ENCODE measurements around the gene UNC13B.

The UNC13B gene

DNA sequence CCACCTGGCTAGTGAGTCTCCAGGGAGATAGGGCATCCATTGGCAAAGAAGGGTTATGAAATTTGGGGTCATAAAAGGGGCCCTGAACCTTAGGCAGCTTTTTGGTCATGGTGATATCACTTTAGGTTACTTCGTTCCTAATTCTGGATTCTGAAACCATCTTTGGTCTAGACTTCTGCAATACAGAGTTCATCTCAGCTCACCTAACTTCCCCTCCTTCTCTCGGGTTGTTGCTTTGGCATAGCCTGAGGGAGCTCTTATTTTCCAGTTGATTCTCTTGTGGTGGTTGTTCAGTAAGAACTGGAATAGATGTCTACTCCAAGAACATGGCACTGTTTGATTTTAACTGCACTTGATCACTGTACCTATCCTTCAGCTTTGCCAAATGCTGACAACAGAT is 179.2 kb downstream of the UNC13B start:
- DNase-seq: no peak

GRCh38 chr9:35341585-35341984 is 179.8 kb downstream of the UNC13B start:
- no peak for DNase-seq

DNA sequence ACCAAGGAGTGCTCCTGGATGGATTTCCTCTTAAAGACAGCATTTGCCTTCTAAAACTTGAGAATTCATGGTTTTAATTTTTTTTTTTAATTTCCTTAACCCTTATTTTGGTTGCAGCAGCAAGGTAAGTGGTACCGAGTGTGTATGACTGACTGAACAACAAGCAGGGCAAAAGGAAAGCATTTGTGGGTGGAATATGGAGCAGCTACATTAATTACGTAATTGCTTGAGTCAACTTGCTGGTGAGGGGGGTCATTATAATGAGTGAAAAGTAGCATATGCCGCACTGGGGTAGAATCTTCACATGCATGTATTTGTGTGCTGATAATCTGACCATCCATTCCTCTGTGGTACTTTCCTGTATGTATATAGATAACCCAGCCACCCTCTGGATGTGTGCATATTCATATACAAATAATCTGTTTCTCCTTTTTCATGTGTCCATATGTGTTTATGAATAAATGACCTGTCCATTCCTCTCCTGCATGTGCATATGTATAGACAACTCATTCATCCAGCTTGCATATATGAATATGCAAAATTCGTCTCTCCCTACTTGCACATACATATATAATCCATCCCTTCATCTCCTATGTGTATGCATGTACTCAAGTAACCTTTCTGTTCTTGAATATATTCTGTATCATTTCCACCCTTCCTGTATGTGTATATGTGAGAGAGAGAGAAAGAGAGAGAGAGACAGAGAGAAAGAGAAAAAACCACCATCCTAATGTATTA is 180.6 kb downstream of the UNC13B start:
- DNase-seq: no peak

DNA sequence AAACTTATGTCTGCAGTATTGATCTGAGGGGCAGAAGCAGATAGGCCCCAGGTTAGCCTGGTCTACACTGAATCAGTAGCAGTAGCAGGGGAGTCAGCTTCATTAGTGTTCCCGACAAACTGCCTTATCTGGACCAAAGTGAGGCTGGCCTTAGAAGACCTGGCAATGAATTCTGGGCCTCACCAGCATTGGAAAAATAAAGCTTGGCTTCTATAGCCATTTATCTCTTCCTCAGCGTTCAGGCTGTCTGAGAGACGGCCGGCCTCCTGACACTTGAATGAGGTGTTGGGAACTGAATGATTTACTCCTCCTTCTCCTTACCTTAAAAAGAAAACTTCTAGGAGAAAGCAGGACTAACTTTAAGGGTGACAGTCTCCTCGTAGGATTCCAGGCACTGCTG is 186.3 kb downstream of the UNC13B start:
- DNase-seq: no peak

DNA sequence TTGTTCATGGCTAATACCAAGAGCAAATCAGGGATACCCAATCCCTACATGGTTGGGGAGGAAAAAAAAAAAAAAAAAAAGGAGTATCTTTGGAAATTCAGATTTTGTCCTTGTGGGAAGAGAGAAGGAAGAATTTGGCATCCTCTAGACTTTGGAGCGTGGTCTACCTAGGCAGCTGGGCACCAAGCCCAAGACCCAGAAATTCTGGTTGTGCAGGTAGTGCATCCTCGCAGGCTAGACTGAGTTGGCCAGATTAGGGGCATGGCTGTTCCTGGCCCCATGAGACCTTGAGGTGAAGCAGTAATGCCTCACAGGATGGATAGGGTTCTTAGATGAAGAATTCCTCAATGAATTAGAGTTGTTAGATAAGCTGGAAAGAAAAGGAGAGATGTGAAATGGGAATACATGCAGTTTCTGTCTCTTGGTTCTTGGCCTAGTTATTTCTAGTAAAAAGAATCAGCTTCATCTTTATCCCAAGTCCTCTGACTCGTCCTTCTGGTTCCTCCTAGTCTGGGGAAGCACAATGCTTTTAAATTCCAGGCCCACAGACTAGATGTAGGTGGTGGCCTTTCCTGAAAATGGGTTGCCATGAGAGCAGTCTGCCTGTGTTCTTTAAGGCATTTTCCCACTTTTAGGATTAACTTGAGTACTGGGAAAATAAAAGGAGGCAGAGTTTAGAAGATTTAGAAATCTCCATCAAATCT is 187.6 kb downstream of the UNC13B start:
- no peak for DNase-seq

DNA sequence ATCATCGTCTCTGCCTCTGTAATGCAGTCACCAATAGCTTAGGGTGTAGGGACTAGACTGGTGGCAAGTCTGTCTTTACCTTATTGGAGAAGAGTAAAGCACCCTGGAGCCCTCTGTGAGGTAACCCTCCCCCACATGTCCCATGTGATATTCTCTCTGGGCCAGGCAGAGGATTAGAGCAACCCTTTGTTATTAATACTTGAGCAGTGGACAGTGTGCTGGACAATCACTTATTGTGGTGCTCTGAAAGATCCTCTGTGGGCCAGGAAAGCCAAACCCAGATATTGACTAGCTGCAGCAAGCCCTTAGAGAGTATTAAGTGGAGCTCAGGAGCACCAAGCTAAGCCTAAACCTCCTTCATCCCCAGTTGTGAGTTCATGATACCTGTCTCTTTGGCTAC is 188.4 kb downstream of the UNC13B start:
- DNase-seq: no peak

DNA sequence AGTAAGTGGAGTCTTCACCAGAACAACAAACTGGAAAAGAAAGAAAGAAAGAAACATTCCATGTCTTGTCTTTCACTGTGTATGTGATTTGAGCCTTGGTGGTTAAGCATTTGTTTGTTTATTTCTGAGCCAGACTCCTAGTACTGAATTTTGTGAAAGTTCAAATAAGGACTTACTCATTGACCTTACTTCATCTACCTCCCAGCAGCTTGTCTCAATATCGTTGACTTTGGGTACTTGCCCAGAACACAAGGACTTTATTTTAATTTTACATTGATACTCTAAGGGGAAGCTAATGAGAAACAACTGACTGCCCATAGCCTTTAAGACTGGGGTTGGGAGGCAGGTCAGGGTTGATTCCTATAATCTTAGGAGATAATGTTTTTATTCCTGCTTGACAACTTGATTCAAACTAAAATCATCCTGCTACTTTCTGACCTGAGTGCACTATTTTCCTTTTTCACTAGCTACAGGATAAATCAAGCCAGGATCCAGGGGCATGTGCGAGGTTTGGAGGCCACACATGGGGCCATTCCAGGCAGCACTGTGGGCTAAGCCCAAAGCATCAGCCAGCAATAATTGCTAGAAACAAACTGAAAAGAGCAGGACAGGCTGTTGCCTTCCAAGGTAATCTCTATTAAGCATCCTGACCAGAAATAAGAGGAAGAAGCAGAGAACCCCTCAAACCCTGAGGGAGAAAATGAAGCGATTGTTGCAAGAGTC is 189.2 kb downstream of the UNC13B start:
- no peak for DNase-seq

GRCh38 chr9:35353731-35354365 is 192.0 kb downstream of the UNC13B start:
- DNase-seq: no peak

DNA sequence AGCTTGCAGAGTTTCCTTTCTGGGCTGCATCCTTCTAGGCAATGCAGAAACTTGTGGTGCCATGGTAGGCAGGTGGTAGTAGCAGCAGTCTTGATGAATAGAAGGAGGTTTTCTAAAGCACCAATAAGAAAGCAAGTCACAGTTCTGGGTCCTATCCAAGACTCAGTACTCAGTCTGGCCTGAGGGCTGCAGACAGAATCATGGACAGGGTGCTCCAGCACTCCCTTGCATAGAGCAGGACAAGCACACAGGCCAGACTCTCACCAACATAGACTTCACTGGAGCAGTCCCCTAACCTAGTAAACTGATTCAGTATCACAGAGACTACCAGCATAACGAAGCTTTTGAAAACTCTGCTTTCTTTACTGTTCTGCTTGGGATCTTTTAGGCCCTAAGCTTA is 194.1 kb downstream of the UNC13B start:
- no peak for DNase-seq

DNA sequence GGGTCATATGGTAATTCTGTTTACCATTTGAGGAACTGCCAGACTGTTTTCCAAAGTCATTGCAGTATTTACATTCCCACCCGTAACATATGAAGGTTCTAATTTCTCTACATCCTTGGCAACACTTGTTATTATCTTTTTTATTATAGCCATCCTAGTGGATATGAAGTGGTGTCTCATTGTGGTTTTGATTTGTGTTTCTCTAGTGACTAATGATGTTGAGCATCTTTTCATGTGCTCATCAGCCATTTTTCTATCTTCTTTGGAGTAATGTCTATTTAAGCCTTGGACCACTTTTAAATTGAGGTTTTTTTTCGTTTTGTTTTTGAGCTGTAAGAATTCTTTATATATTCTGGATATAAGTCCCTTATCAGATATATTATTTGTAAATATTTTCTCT is 195.3 kb downstream of the UNC13B start:
- no peak for DNase-seq

GRCh38 chr9:35357826-35358225 is 196.0 kb downstream of the UNC13B start:
- DNase-seq: no peak

- no peak for DNase-seq
Measured at GRCh38 chr9:35364817-35365585, 203.2 kb downstream of the UNC13B start.

DNA sequence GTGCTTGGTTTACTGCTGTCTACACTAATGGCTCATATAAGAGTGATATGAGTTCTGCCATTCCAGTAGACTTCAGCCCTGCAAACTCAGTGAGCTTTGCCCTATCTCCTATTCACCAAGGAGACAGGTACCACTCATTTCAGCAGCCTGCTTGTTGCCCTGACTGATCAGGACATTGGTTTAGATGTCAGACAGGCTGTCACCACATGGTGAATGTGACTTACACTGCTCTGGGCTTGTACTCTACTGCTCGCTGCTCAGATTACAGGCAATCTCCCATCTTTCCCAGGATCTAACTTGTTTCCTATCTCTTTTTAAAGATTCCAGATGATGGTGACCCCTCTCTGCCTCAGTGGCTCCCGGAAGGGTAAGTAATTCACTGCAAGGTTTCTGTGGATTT is 204.8 kb downstream of the UNC13B start:
- no peak for DNase-seq

- no peak for DNase-seq
Measured at GRCh38 chr9:35367451-35367850, 205.6 kb downstream of the UNC13B start.

DNA sequence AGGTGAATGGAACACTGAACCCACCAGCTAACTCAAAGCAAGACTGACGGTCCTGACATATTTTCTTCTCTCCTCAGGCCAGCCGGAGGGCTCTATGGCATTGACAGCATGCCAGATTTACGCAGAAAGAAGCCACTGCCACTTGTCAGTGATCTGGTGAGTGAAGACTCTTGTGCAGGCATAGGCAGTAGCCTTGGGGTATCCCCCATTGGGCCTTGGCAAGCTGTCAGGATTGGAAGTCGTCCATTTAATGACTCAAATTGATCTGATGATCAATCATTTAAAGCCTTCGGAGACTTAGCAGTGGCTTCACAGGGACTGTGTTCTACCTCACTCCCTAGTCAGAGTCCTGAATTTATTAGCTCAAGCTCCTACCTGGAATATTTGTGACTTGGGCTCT is 208.4 kb downstream of the UNC13B start:
- DNase-seq: no peak

GRCh38 chr9:35374436-35374835 is 212.6 kb downstream of the UNC13B start:
- no peak for DNase-seq

DNA sequence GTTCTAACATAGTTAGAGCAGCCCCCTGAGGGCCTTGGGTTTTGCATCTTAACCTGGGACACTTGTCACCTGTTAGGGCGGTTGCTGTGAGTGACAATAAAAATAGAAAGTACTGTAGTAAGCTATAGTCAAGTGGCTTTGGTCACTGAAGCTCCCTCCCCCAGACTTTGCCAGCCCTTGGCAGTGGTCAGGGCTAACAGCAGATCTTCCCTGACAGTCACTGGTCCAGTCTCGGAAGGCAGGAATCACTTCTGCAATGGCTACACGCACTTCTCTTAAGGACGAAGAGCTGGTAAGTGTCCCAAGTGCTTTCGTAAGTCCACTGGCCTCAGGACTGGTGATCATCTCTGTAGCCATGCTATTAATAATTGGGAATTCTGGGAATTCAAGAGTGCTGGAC is 213.1 kb downstream of the UNC13B start:
- DNase-seq: no peak

- DNase-seq: no peak
Measured at GRCh38 chr9:35380039-35380438, 218.2 kb downstream of the UNC13B start.

DNA sequence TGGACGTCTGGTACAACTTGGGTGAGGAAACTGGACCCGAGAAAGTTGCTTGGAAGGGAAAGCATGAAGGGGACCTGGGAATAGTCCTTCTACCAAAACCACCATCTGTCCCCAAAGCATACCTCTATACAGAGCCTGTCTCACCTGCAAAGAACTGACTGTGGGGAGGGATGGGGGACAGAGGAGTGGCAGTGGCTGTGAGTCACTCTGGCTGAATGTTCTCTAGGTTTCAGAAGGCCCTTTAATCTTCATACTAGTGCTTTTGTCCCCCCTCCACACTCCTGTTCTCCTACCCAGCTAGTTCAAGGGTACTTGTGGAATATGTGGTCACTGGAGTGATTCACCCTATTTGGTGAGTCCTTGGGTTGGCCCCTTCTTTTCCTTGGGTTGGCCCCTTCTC is 218.8 kb downstream of the UNC13B start:
- DNase-seq: no peak

DNA sequence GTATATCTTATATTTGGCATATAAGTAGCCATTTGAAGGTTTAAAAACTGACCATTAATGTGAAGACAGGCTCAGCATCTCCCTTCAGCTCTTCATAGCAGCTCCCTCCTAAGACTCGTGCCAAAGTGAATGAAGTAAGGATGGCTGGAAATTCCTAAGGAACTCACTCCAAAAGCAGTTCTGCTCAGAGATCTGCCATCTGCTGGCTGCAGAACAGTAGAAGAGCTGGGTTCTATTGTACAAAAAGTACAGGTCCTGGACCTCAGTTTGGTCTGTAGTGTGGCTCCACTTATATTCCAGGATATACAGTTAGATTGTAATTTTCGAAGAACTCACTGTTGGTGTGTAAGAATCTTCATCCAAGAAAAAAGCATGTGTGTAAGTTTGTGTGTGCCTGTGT is 223.2 kb downstream of the UNC13B start:
- no peak for DNase-seq

DNA sequence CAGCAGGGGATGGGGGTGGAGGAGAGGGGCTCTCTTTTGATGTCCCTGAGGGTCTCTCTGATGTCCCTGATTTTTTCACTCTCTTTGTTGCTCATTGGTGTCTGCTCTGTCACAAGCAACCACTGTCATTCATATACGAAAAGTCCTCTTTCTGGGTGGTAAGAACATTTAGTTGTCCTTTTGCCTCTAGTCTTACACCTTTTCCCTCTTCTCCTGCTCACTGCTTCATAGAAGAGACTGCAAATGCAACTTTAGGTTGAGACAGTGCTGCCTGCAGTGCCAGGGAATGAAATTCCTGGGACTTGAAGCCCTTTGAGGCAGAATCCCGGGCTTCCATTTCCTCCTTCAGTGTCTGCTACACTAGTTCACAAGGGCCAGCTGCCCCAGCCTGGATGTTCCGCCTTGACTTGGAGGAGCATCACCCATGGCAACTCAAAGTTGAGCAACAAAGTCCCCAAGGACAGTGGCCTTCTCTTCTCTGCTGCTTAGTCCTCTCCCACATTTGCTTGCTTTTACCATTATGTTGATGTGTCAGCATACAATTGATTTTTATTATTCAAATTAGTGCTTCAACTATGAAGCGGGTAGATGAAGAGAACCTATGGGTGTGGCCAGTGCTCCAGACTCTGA is 233.4 kb downstream of the UNC13B start:
- DNase-seq: no peak

DNA sequence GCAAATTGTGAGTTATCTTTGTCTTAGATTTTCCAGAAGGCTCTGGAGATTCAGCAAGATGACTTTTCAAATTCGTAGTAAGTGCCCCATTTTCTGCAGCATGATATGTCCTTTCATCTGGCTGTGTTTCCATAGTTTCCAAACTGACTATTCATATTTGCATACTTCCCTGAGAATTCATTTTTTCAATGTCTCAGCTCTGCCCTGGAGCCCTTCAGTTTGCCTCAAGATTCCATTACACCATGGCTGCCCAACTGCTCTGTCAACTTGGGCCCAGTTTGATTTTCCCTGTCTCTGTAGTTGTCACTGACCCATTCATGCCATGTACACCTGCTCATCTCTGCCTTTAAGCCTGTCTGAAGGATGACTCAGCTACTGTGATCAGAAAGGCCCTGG is 233.9 kb downstream of the UNC13B start:
- DNase-seq: no peak

Data from 8988T (cell line).